A673 (cell line): Measurements from ENCODE around the gene OSGIN1.

Experiments used
- CTCF ChIP-seq: fragments of 300-800, 200-600 bp; sonication (generic); conservative IDR thresholded peaks from 2 replicates; pipeline ENCODE4 v1.5.1; 2017; ENCODE audit warnings: low read depth, mild to moderate bottlenecking, antibody characterized with exemption, low read length, moderate library complexity, mixed read lengths
- EZH2 ChIP-seq: fragments of 200-600 bp; sonication (generic); IDR thresholded peaks from 2 replicates; pipeline ENCODE4 v1.6.1; 2017; ENCODE audit warnings: borderline replicate concordance, low read depth, mild to moderate bottlenecking, mixed read lengths, antibody characterized with exemption, low read length; ENCODE audit not compliant: poor library complexity, severe bottlenecking

DNA sequence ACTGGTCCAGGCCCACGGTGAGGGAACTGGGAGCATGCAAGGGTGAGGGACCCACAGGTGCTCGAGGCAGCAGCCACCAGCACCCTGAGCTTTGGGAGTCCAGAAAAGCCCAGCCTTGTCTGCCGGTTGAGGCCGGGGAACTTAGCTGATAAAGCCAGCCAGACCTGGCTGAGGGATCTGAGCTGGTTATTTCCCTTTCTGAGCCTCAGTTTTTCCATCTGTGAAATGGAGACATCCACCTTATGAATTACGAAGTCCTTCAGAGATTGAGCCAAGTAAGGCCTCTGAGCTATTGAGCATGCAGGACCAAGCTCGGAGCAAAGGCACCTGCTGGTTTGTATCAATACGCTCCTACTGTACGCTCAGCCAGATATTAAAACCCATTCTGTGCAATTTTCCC lies 28.8 kb downstream of the OSGIN1 start:
- TF ChIP-seq CTCF (no peak), EZH2 (no peak)
